K562 treated with DMSO at 1 percent for 12 hours (cell line): Measurements from ENCODE around the gene GPR150. TPM values are rescaled to one million over a fixed set of nuclear protein-coding genes. Genes with fewer than 3 reads are reported as not detected.

ENCODE experiments used
- total RNA-seq: library from RNA; unstranded; fragments of 300-600 nt; gene quantifications from 2 replicates; pipeline ENCODE4 v1.2.3, GENCODE V29; 2022; ENCODE audit not compliant: insufficient read depth

The GPR150 gene
- total RNA-seq = not detected in 2 replicates

DNA sequence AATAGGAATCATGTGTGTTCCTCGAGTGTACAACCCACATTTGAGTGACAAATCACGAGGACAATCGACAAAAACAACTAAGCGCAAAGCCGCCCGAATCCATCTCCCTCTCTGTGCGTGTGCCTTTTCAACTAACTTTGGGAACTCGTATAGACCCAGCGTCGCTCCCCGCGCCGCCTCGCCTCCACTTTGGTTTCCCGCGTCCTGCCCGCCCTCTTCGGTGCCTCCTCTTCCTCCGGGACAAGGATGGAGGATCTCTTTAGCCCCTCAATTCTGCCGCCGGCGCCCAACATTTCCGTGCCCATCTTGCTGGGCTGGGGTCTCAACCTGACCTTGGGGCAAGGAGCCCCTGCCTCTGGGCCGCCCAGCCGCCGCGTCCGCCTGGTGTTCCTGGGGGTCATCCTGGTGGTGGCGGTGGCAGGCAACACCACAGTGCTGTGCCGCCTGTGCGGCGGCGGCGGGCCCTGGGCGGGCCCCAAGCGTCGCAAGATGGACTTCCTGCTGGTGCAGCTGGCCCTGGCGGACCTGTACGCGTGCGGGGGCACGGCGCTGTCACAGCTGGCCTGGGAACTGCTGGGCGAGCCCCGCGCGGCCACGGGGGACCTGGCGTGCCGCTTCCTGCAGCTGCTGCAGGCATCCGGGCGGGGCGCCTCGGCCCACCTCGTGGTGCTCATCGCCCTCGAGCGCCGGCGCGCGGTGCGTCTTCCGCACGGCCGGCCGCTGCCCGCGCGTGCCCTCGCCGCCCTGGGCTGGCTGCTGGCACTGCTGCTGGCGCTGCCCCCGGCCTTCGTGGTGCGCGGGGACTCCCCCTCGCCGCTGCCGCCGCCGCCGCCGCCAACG lies at the start of gene GPR150:
GPR150 (plus strand) TSS at position 58 of the 840 bp plus-strand sequence; CDS start at position 247, 189 bp downstream.

DNA sequence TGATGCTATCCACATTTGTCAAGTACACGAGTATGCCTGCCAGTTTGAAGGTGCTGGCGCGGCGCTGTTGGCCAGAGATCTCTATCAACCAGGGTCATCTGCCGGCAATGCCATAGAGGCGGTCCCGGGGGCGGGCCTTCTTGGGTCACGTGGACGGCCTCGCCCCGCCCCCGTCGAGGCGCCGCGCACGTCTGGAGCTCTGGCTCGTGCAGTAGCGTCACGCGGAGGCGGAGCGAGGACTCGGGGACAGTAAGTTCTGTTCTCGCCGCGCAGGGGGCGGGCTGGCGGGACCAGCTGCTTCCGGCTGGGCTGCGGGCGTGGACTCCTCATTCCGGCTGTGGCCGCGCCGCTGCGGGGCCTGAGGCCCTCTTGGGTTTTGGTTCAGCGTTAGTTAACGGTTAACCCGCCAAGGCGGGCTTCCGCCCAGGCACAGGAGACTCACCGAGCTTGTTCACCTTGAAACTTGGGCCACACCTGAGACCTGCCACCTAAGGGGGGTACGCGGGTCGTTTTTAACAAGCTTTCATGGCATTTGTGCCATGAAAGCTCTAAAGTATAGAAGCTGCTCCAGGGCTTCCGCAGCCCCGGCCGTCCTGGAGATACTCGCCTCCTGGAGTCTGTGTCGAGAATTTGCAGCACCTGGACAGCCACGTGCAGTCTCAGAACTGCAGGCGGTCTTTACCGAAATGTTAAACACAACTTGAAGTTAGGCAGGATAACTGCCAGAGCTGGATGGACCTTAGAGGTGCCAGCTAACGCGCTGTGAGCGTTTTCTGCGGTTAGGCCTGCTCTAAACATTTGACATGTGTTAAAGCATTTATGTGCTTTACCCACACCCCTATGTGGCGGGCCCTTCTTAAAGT lies 26.9 kb downstream of the GPR150 start, which contains the start of gene RFESD:
RFESD (plus strand) TSS at position 209 of the 863 bp plus-strand sequence. CDS start 5,495 bp downstream, outside the sequence.

Other genes starting within 250 kb of the GPR150 start
- 2.2 TPM in 1 of 2 replicates, not detected in the other for gene FAM81B, start 228.7 kb upstream of the GPR150 start, total RNA-seq
- 7.8 and 31.7 TPM in 2 replicates for gene SKIC3, start 65.1 kb upstream of the GPR150 start, total RNA-seq
- gene ARSK, start 65.0 kb upstream of the GPR150 start, total RNA-seq = 7.0 and 10.4 TPM in 2 replicates
- 14.6 and 21.1 TPM in 2 replicates for gene RFESD, start 26.7 kb downstream of the GPR150 start, total RNA-seq
- gene SPATA9, start 62.9 kb downstream of the GPR150 start, total RNA-seq = 0.77 TPM in 1 of 2 replicates, not detected in the other
- 28.7 and 116 TPM in 2 replicates for gene RHOBTB3, start 111.2 kb downstream of the GPR150 start, total RNA-seq
- gene GLRX, start 202.6 kb downstream of the GPR150 start, total RNA-seq = 49.1 and 57.0 TPM in 2 replicates